ENCODE measurements around the gene IPO4. TPM values are rescaled to one million over a fixed set of nuclear protein-coding genes. Genes with fewer than 3 reads are reported as not detected.

IPO4 gene
- total RNA-seq, 1 experiment from 2014 or later, result 102 TPM

- no peak for TF ChIP-seq CTCF (IDR thresholded peaks at IDR 0.05 in 2 of 3, conservative IDR thresholded peaks at IDR 0.05 in 1 of 3; ENCODE audit: borderline replicate concordance in 1 of 3, insufficient read depth in 1 of 3, low read depth in 2 of 3, low read length in 2 of 3)
- no peak for TF ChIP-seq POLR2A (IDR thresholded peaks at IDR 0.05; ENCODE audit: borderline replicate concordance, extremely low read depth, insufficient read depth, insufficient read length)
- no peak for TF ChIP-seq EGR1 (IDR thresholded peaks at IDR 0.05; ENCODE audit: low read depth)
- TF ChIP-seq JUND (IDR thresholded peaks at IDR 0.05), result no peak
- TF ChIP-seq EZH2phosphoT487 (IDR thresholded peaks at IDR 0.05; ENCODE audit: borderline replicate concordance), result no peak
- no peak for TF ChIP-seq SIN3A (IDR thresholded peaks at IDR 0.05; ENCODE audit: low read depth)
- TF ChIP-seq ATF3 (IDR thresholded peaks at IDR 0.05), result no peak
- no peak for TF ChIP-seq ELF1 (IDR thresholded peaks at IDR 0.05; ENCODE audit: borderline replicate concordance, low read depth)
- no peak for TF ChIP-seq RAD21 (IDR thresholded peaks at IDR 0.05; ENCODE audit: low read depth)
- TF ChIP-seq REST (IDR thresholded peaks at IDR 0.05; ENCODE audit: low read depth), result no peak
- no peak for TF ChIP-seq YY1 (IDR thresholded peaks at IDR 0.05; ENCODE audit: extremely low read depth, insufficient replicate concordance, low read depth, low read length)
Observed at GRCh38 chr14:24145690-24146452, 42.7 kb downstream of the IPO4 start (continued).
